Neural progenitor cell (in vitro differentiated cells): ENCODE data around the gene MSI2. TPM values are rescaled to one million over a fixed set of nuclear protein-coding genes. Genes with fewer than 3 reads are reported as not detected.

Experiments used
- small RNA-seq: library from RNA; depleted of rRNA; stranded (forward); fragments of <200 nt; gene quantifications from one replicate; pipeline ENCODE3, GENCODE V24; 2015
- total RNA-seq: library from RNA; depleted of rRNA; stranded (reverse); fragments of >200 nt; gene quantifications from 2 replicates; pipeline ENCODE4 v1.2.3, GENCODE V29; 2015; ENCODE audit warnings: low replicate concordance

The MSI2 gene
- total RNA-seq, 1 donor from 2014 or later: 96.9 TPM

Small RNA genes within 50 kb of the gene (small RNA-seq; reads per million reads assigned to genes)
- gene RN7SL449P: not detected
- gene RNU7-134P: not detected

Other genes with a start within 250 kb of the MSI2 start
- 8.8 and 13.4 TPM in 2 replicates for gene AKAP1, start 171.3 kb upstream of the MSI2 start, total RNA-seq